HG03521 (cell line): ENCODE data around the gene BOLA1.
"Not testable (repeated sequence)": the region's sequence is repeated elsewhere in the genome, so short reads cannot be mapped to it uniquely, and the experiment has no call there.

ENCODE experiments used
- ATAC-seq: cut with Tn5 transposase; IDR thresholded peaks from one replicate; pipeline ENCODE4 v1.9.1; 2021; ENCODE audit warnings: mild to moderate bottlenecking, moderate library complexity; ENCODE audit not compliant: unreplicated experiment

Gene BOLA1, protein sequence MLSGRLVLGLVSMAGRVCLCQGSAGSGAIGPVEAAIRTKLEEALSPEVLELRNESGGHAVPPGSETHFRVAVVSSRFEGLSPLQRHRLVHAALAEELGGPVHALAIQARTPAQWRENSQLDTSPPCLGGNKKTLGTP

DNA sequence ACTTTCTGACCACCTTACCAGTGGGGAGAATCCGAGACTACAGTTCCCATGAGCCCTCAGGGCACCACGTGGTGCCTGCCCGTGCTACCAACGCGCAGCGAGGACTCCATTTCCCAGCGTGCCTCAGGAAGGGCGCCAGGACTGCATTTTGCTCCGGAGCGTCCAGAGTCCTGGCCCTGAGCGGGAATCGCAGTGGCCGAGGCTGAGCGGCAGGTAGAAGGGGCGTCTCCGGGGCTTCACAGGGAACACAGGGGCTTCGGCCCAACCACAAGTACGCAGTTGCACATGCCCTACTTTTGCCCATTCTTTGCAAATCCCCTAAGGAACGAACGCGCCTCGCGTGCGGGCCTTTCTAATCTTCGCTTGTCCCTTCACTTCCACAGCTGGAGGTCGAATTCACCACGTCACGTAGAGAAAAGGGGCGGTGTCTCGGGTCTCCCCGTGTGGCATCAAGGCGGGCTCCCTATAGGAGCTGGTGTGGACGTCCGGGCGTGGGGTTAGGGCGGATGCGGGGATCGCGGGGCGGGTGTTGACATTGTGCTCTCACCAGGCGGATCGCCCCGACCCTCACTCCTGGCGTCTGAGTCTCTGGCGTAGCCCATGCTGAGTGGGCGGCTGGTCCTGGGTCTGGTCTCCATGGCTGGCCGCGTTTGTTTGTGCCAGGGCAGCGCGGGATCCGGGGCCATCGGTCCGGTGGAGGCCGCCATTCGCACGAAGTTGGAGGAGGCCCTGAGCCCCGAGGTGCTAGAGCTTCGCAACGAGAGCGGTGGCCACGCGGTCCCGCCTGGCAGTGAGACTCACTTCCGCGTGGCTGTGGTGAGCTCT is at the start of gene BOLA1:
Gene BOLA1, plus strand, starts transcription at position 109 of the 825 bp plus-strand sequence. Its CDS starts 492 bp downstream, at position 601.
- peak; percentile 87 for ATAC-seq

DNA sequence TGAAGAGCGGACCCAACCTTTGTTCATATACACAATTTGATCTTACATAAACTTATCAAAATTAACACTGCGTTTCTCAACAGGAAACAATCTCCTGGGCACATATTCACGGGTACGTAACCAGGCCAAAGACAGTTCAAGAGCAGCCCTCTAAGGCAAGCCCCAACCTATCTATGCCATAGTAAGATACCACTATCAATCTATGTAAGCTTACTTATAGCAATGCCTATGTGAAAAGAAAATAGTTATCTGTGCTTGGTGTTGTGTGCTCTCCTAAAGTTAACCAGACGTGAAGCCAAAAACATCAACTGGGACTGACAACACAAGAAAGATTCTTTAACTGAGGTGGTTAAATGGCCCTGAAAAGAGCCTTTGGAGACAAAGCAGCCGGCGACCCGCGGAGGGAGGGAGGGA is 49.4 kb upstream of the BOLA1 start:
- no peak for ATAC-seq

DNA sequence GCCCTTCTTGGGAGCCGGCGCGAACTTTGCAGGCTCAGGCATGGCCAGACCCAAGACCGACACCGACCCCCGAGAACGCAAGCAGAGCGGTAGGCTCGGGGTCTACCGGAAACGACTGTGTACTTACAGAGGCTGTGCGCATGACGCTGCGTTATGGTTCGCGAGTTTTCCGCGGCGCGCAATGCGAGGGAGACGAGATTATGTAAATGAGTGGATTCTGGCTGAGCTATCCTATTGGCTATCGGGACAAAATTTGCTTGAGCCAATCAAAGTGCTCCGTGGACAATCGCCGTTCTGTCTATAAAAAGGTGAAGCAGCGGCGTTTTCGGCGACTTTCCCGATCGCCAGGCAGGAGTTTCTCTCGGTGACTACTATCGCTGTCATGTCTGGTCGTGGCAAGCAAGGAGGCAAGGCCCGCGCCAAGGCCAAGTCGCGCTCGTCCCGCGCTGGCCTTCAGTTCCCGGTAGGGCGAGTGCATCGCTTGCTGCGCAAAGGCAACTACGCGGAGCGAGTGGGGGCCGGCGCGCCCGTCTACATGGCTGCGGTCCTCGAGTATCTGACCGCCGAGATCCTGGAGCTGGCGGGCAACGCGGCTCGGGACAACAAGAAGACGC is 48.5 kb upstream of the BOLA1 start:
- peak; percentile 48 for ATAC-seq

DNA sequence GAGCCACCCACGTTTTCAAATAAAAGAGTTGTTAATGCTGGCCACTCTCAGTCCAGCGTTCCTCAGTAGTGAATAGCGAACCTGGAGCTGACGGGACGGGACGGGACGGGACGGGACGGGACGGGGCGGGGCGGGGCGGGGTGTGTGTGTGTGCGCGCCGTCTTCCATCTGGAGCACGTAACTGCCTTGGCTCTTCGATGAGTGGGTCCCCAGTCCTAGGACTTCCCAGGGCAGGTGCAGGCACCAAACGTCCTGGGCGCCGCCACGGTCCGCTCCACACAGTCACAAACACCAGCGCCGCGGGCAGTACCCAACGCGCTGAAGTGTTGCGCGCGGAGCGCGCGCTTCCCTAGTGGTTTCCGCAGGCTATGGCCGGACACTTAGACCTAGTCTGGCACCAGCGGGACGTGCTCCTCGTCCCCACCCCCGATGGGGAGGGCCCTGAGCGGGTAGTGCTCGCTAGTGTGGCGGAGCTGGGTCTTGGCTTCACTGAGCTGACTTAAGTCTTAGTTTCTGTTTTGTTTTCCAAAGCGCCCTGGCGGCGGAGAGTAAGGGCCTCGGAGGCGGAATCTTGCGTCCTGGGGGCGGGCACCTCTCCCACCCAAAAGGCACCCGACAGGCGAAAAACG is 47.7 kb upstream of the BOLA1 start:
- ATAC-seq, result peak; percentile 36

DNA sequence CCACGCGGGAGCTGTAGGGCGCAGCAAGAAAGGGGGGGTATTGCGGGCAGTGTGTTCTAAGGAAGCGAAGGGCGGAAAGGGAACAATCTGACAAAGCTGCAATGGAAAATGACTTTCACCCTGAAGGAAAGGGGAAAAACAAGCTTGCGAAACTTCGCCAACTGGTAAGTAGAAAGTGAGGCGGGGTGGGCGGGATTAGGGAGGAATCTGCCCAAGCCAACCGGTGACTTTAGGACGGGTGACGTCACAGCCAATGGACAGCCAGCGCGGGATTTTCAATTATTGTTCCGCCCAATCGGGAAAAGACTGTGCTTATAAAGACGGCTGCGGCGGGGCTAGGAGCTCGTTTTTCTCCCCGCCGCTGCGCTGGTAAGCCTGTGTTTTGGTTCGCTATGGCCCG is 47.1 kb upstream of the BOLA1 start:
- peak; percentile 22 for ATAC-seq

DNA sequence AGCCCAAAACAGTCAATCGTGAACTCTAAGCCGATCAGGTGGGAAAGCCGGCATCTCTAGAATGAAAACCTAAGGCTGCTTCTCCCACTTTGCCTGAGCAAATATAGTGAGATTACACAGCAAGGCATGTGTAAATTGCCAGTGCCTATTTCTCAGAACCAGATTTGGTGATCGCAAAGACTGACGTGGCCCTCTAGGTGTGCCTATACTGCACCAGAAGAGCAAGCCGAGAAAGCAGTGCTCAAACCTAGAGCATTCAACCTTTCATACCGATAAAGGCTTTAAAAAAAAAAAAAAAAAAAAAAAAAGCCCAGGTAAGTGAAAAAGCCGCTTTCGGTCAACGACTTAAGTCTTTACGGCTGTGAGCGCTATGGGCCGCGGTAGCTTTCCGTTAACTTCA is 39.1 kb upstream of the BOLA1 start:
- peak; percentile 4 for ATAC-seq

DNA sequence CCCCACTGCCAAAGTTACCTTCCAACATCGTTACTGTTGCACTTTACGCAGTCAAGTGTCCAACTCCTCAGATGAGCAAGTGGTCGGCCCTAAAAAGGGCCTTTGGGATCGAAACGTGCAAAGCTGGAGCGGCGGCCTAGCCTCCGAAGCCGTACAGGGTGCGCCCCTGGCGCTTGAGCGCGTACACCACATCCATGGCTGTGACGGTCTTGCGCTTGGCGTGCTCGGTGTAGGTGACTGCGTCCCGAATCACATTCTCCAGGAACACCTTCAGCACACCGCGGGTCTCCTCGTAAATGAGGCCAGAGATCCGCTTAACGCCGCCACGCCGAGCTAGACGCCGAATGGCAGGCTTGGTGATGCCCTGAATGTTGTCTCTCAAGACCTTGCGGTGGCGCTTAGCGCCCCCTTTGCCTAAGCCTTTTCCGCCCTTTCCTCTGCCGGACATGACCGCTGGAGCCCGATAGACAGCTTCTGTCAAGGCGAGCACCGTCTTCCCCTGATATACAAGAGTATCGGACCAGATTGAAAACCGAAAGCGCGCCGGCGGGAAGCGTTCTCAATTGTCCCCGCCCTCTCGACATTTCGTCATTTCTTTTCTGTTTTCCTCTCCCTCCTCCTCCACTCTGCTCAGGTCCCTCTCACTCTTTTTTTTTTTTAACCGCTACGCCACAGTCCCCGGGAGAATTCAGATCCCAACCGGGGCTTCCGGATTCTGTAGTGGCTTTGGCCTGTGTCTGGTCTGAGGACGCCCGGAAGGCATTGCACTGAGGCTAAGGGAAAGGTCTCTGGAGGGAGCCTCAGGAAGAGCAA is 38.5 kb upstream of the BOLA1 start:
- ATAC-seq, result peak; percentile 55

DNA sequence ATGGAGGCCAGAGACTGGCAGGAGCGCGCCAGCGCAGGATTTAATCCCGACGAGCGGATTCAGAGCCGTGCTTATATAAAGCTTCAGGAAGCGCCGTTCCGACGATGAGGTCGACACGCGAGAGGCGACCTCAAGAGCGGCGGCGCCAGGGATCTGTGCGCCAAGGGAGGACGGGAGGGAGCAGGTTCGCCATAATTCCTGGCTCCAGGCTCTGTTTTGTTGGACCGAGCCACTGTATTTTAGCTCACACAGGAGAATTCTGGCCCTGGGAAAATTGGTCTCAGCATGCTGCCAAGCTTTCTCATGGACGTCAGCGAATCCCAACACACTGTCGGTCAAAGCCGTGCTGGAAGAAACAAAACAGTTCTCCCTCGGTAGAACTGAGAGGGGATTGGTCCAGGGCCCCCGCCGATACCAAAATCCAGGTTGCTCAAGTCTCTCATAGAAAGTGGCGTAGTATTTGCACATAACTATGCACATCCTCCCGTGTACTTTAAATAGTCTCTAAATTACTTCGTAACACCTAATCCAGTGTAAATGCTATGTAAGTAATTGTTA is 37.8 kb upstream of the BOLA1 start:
- not testable (repeated sequence) for ATAC-seq

DNA sequence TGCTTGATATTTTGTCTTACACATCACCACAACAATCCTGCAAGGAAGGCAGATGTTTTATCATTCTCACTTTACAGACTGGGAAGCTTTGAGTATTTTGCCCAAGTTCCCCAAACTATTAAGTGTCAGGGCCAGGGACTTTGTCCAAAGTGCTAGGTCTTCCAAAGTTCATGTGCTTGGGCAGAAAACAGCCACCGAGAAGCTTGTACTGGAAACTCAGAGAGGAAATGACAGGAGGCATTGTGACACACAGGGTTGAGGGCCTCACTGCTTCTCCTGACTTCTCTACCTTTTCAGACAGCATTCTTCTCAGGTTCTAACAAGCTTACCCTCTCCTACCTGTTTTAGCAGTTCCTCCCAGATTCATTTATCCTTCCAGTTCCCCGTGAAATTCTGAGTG is 32.5 kb upstream of the BOLA1 start:
- ATAC-seq, result not testable (repeated sequence)

DNA sequence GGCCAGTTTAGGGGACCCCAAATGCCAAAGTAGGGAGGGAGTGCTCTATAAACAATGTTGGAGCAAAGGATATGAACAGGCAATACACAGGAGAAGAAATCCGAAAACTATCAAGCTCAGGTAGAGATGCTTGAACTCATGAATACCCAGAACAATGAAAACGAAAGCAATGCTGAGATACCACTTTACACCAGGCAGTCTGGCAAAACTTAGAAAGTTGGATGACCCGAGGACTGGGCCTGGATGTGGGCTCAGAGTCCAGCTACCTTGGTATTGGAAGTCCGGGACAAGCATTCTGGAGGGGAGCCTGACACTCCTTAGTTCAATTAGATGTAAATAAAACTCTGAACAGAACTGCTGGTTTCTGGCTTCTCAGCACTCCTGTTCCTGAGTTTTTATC is 26.3 kb upstream of the BOLA1 start:
- not testable (repeated sequence) for ATAC-seq

DNA sequence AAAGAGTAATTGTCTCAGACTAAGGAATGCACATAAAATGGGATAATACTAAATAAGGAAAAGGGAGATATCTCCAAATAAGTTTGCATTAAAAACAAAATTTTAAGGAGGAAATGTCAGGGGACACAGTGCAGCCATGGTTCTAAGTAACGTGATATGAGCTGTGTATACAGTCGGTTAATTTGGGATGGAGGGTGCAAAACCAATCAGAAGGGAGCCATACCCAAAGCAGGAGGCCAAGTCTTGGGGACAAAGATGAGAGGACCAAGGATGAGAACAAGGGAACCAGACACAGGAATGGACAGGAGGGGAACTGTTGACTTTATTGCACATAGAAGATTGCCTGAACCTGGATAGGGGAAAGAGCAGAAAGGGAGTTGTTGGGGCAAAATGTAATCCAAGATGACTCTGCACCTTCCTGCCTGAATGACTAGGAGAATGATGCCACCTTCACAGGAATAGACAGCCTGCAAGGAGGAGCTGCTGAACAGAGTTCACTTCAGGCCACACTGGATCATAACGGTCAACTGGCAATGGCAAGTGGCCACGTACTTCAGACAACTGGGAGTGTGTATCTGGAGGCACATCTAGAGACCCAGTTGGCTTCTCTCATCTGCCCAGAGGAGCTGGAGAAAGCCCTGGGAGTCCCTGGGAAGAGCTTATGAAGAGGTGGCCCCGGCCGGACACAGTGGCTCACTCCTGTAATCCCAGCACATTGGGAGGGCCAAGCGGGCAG is 22.0 kb upstream of the BOLA1 start:
- no peak for ATAC-seq

DNA sequence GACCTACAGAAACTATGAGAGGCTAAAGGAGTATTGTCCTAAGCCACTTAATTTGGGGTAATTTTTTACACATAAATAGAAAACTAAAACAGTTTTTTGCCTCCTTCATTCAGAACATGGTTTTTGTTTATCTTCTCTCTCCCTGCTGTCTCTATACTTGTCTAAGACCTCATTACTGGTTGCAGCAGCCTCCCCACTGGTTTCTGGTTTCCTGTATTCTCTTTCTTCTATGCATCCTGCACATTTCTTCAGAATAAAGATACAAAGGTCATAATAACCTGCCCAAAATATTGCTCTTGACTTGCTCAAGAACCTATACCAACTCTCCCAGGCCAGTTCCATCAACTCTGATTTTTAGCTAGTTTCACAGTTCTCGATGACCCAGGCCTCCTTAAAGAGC is 19.8 kb upstream of the BOLA1 start:
- no peak for ATAC-seq

DNA sequence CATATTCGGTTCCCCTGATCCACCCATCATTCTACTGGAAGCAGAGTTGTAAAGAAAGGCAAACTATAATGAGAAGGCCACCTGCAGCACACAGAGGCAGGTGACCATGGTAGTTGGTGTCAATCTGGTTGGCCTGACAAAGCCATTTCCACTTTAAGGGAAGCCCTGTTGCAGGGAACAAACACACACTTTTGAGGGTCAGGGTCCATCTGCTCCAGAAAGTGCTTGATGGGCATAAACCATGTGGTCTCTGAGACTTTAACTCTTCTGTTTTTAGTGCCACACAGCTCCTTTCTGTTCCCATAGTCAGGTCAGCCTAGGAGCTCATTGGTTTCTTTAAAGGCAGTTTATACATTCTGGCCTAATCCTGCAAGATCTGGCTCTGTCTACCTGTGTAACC is 17.5 kb upstream of the BOLA1 start:
- no peak for ATAC-seq

DNA sequence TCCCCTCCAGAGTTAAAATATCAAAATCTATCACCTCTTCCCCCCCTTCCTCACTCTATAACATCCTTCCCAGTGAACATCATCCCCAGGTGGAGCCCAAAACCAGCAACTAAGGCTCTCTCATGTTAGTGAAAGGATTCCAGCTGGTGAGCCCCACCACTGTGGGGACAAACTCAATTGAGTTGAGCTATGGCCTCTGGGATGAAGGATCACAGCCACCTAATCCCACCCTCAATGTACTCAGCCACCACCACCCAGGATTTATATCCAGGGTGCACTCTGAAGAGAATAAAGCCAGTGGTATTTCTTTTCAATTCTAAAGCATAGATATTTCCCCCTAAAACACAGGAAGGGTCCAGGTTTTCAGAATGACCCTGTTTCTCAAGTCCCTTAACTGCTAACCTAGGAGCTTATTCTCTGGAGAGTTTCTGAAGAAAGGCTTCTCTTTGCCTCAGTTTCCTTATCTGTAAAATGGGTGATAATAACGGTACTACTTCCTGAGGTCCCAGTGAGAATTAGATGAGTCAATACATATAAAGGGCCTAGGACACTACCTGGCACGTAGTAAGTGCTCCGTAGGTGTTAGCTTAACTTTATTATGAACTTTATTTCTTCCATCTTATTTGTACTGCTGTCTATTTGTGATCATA is 15.6 kb upstream of the BOLA1 start:
- ATAC-seq, result no peak

DNA sequence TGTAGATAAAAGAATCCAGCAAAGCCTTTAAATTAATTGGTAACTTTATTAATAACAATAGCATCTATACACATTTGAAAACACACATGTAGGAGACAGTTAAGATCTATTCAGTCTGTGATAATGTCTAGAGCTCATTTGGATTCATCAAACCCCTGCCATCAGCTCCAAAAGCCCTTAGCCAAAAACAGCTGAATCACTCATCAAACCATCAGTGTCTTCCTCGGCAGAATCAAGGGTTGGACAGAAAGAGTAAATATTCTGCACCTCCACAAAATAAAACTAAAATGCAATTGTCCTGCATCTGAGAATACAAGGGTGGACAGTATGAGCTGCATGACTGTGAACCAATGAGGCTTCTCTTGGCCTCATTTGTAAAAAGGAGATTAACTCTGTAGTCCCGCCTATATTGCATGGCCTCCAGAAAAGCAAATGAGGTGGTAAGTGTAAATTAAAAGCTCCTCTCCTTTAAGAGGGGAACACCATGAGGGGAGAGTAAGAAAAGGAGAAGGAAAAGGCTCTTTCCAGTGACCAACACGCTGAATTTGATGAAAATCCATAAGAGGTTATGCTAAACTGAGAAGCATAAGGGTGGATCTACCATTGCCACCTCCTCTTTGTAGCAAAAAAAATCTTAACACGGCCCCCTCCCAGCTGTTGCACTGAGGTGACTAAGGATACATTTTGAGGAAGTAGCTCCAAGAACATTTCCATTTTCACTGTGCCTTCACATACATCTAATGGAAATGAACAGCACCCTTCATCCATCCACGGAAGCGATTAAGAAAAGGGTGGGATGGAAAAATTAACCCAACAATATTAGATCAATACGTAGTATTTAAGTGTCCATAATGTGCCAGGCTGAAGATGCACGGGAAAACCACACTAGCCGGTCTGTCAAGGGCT is 14.7 kb upstream of the BOLA1 start:
- ATAC-seq, result no peak

DNA sequence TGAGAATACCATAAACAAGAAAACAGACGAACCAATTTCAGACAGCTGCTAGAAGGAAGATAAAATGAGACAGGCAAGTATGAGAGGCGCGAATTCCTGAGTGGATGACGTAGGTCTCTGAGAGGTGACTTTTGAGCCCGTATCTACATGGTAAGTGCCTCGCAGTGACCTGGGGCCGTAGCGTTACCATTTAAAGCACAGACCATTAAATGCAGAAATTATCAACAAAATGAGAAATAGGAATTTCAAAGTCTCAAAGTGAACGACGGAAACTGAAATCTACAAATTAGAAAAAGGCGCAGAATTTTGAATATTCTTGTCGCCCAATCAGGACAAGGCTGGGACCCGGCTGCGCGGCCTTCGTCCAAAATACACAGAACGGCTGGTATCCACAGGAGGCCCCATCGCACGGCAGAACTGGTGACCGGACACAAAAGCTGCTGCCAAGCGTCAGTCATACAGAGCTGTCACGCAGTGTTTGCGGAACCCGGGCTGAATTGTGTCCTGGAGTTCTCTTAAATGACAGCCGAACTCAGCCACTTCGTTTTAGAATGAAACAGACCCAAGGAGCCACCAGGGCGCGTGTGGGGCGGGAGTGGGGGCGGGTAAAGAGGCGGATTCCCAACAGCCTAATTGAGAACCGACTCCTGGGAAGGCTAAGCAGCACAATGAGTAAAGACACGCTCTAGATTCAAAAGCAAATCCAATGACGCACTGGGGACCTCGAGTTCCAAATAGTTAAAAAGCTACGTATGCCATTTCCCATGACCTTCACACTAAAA is 13.8 kb upstream of the BOLA1 start:
- no peak for ATAC-seq

DNA sequence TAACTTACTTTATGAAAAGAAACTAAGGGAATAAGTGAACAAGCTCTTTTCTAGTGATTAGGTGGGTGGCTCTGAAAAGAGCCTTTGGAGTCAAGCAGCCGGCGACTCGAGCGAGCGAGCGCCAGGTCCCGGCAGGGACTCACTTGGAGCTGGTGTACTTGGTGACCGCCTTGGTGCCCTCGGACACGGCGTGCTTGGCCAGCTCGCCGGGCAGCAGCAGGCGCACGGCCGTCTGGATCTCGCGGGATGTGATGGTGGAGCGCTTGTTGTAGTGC is 13.3 kb upstream of the BOLA1 start:
- ATAC-seq, result not testable (repeated sequence)
